HG03064 (cell line): ENCODE measurements around the gene CACNG1.
"Not testable (repeated sequence)": the region's sequence is repeated elsewhere in the genome, so short reads cannot be mapped to it uniquely, and the experiment has no call there.

Experiments used
- ATAC-seq: cut with Tn5 transposase; IDR thresholded peaks from one replicate; pipeline ENCODE4 v1.9.1; 2021; ENCODE audit warnings: low read depth; ENCODE audit not compliant: unreplicated experiment

Gene CACNG1

DNA sequence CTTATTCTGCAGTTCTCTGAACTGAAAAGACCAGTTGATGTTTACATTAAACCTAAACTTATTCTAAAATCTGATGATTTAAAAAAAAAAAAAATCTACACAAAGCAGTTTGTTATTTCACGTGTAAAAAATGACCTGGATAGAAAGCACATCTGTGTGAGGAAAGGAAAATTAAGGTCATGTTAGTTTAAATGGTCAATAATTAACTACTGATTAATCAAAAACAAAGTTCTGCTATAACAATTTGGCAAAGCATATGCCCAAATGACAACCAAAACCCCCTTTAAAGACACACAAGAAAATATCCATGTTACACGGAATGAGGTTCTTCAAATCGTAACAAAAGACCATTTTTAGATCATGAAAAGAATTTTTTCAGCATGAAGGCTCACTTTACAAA, 30.4 kb downstream of the CACNG1 start:
- ATAC-seq = no peak

DNA sequence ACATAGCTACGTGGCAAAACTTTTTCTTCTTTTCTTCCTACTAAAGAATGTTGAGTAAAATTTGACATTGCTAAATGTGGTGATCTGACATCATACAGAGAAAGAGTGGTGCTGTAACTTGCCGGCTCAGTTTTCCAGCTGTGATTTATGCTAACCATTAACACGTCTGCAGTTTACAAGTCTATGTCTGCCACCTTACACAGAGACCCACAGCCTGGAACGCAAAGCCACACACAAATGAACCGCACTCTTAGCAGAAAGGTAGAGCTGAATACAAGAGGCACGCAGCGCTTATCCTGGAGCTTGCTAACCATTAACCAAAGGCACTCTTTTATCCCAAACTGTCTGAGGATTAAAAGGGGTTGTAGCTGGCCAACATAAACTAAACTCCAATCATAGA, 31.9 kb downstream of the CACNG1 start:
- no peak for ATAC-seq

DNA sequence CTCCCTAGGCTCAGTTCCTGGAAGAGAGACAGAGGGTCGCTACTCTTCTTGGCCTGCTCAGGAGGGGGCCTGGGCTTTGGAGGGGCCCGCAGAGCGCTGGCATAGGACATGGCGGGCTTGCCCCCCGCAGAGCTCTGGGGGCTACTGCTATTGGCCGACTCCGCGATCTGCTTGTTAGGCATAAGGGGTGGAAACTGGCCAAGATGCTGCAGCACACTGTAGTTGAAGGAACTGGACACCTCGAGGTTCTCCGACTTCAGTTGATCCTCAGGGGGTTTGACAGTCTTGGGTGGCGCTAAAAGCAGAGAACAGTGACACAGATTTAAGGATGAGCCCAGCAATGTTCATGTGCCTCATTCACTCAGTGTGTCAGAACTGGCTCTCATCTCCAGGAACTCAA, 33.9 kb downstream of the CACNG1 start:
- ATAC-seq = no peak

DNA sequence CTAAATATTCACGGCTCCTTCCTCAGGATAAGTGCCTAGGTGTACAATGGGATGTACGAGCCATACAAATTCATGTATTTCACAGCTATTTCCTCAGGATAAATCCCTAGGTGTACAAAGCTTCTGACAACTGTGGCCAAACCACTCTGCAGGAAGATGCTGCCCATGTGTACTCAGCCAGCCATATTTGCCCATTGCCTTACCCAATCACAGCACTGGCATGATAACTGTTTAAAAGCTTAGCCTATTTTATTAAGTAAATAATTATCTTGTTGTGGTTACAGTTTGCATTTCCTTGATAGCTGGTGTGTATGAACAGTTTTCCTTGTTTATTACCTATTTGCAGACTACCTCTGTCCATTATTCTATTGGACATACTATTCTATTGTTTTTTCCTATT, 35.1 kb downstream of the CACNG1 start:
- ATAC-seq = no peak

DNA sequence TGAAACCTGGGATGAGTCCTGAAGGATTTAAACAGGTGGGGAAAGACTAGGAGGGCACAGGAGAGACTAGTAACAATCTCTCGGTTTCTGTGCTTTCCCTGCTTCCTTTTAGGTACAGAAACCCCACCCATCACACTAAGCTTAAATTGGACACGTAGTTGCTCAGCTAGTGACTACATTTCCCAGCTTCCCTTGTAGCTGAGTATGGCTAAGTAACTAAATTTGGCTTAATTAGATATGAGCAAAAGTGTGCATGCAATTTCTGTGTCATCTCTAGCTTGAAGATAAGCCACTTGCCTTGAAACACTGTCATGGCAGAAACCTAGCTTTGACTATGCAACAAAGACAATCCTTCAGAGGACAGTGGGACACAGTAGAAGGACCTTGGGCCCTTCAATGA, 36.5 kb downstream of the CACNG1 start:
- no peak for ATAC-seq

DNA sequence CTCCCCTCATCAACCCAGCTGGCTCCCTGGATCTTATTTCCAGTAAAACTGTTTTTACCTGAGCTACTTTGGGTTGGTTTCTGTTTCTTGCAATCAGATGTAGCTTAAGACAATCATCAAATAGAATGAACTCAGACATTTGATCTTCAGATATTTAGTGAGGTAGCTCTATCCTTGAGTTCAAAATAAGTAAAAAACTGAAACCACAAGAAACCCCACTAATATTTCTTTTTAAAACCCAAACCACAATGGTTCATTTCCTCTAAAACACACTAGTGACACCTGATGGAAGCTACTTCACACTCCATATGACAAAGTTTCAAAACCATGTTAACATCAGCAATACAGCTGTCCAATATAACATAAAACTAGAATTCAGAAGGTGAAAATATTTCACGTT, 37.8 kb downstream of the CACNG1 start:
- ATAC-seq = no peak

DNA sequence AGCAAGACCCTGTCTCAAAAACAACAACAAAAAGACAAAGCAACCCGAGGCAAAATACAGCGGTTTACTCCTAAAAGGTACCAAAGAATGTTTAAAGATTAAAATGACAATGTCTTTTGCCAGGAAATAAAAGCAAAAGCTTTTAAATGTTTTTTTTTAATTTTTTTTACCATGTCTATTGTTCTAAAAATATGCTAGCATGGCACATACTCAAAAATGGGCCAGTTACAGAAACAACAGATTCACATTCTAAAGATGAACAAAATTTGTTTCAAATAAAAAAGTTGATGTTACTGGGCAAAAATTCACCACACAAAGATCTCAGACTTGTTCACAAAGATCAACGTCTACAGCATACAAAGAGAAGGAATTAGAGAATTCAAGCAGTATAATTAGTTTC, 41.1 kb downstream of the CACNG1 start:
- ATAC-seq = no peak

DNA sequence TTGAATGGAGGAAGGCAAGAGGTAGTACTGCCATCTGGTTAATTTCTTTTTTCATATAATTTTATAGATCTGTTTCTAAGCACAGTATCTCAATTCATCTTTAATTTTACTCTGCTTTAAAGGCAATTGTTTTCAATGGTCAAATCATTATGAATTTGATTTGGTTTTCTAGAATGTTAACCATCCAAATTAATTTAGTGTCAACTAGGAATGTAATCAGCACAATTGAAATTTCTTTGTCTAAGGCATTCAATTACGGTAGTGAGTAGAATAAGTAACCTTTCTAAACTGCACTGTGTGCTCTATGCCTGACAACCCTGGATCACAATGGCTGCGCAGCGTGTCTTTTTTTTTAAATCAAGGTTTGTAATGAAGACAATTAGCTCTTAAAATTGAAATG, 44.3 kb downstream of the CACNG1 start:
- ATAC-seq = no peak

DNA sequence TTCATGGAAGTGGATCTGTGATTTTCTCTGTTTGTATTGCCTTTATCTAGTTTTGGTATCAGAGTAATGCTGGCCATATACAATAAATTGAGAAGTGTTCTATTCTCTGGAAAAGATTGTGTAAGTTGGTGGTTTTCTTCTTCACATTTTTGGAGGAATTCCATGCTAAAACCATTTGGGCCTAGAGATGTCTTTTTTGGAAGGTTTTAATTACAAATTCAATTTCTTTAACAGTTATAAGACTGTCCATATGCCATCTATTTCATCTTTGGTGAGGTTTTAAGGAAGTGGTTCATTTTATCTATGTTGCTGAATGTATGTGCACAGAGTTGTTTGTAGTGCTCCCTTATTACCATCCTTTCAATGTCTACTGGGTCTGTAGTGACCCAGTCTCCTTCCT, 46.0 kb downstream of the CACNG1 start:
- no peak for ATAC-seq

DNA sequence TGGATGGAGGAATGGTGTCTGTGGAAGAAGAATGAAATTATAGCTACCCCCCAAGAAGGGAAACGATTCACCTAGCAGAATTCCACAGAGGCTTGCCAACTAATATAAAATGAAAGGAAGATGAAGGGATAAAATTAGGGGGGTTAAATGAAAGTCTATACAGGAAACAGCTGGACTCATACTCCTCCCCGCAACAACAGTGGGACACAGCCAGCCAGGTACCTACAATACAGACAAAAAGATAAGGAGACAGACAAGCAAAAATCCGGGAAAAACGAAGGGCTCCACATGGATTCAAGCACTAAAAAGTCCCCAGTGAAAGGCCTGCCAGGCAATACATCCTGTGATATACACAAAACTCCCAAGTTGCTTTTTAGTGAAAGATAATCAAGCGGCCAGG, 47.9 kb downstream of the CACNG1 start:
- no peak for ATAC-seq

DNA sequence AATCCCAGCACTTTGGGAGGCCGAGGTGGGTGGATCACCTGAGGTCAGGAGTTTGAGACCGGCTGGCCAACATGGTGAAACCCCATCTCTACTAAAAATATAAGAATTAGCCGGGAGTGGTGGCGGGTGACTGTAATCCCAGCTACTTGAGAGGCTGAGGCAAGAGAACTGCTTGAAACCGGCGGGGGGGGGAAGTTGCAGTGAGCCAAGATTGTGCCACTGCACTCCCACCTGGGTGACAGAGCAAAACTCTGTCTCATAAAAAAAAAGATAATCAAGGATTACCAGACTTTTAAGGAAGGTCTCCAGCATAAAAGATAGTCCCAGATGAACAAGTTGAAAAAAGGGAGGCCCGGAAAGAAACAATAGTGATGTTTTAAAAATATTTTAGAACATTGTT, 48.4 kb downstream of the CACNG1 start:
- not testable (repeated sequence) for ATAC-seq

DNA sequence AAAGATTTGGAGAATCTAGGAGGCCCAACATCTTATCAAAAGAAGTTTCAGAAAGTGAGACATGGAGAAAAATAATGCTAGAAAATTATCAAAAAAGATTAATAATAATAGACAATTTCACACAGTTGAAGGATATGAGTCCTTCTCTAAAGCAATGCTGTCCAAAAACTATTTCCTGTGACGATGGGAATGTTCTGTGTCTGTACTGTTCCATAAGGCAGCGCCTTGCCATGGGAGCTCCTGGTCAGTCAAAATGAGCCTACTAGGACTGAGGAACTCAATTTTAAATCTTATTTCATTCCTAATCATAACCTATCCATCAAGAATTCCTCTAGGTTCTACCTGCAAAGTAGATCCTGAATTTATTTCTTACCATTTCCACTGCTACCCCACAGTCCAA, 49.0 kb downstream of the CACNG1 start:
- no peak for ATAC-seq

DNA sequence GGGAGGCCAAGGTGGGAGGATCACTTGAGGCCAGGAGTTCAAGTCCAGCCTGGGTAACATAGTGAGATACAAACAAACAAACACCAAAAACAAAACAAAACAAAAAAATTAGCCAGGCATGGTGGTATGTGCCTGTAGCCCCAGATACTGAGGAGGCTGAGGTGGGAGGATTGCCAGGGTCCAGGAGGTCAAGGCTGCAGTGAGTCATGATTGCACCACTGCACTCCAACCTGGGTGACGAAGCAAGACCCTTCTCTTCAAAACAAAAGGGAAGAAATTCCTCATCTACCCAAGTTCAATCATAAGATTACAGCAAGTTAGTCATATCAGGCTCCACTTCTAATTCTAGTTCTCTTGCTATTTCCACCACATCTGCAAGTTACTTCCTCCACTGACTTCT, 50.9 kb downstream of the CACNG1 start:
- ATAC-seq = not testable (repeated sequence)

DNA sequence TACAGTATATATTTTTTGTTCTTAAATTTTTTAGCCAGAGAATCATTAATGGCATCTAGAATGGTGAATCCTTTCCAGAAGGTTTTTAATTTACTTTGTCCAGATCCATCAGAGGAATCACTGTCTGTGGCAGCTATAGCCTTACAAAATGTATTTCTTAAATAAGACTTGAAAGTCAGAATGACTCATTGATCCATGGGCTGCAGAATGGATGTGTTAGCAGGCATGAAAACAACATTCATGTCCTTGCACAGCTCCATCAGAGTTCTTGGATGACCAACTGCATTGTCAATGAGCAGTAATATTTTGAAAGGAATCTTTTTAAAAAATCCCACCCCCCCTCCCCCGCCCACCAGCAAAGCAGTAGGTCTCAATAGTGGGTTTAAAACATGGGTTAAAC, 51.4 kb downstream of the CACNG1 start:
- no peak for ATAC-seq

DNA sequence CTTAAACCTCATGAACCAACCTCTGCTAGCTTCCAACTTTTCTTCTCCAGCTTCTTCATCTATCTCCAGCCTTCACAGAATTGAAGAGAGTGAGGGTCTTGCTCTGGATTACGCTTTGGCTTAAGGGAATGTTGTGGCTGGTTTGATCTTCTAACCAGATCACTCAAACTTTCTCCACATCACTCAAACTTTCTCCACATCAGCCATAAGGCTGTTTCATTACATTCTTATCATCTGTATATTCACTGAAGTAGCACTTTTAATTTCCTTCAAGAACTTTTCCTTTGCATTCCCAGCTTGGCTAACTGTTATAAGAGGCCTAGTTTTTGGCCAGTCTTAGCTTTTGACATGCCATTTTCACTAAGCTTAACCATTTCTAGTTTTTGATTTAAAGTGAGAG, 52.3 kb downstream of the CACNG1 start:
- ATAC-seq = no peak

DNA sequence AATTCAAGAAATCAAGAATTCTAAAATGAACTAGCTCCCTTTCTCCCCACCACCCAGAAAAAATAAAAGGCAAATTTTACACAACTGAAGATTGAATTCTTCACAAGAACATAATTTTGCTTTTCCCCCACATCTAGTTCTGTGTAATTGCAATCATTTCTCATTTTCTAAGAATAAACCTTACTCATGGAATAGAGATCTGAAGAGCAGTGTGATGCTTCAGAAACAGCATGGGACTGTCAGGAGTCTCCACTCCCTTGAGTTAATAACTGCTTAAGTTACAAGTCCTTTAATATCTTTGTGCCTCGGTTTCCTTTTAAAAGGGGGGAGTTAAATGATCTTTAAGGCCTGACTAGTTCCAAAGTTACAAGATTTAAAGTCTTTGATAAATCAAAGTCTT, 53.7 kb downstream of the CACNG1 start:
- ATAC-seq = no peak

DNA sequence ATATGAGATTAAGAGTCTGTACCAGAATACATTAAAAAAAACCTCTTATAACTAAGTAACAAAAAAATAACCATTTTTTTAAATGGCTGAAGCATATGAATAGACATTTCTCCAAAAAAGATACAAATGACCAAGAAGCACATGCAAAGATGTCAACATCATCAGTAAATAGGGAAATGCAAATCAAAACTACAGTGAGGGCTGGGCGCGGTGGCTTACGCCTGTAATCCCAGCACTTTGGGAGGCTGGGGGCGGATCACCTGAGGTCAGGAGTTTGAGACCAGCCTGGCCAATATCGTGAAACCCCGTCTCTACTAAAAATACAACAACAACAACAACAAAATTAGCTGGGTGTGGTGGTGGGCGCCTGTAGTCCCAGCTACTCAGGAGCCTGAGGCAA, 60.3 kb downstream of the CACNG1 start:
- ATAC-seq = not testable (repeated sequence)

DNA sequence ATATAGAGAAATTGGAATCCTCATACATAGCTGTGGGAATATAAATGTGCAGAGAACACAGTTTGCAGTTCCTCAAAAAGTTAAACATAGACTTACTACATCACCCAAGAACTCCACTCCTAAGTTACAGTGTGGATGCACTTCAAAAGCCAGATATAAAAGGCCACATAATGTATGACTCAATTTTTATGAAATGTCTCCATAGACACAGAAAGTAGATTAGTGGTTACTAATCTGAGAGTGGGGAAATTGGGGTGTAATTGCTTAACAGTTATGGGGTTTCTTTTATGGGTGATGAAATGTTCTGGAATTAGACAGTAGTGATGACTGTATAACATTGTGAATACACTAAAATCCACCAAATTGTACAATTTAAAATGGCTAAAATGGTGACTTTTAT, 60.9 kb downstream of the CACNG1 start:
- no peak for ATAC-seq
